Panc1 (cell line): ENCODE measurements around the gene CKAP2L. TPM values are rescaled to one million over a fixed set of nuclear protein-coding genes. Genes with fewer than 3 reads are reported as not detected.

Source experiments
- ATAC-seq: fragments of 200-7000 bp; cut with Tn5 transposase; 2 replicates; pipeline ENCODE4 v1.9.1; 2020; ENCODE audit warnings: mild to moderate bottlenecking, moderate library complexity
- BruUV-seq: library from RNA; stranded (reverse); fragments of 400-500 nt; replicated peaks from 2 replicates; lab custom pipeline; 2021; lab: Mats Ljungman, UMichigan
- CTCF ChIA-PET: fragments of 300-600 bp; sonication (Branson Sonifier 250); formaldehyde crosslinking; loops from one replicate; lab custom pipeline; 2022; ENCODE audit warnings: antibody characterized with exemption; lab: Charles Lee
- POLR2A ChIA-PET: fragments of 300-600 bp; sonication (Branson Sonifier 250); formaldehyde crosslinking; loops from one replicate; lab custom pipeline; 2022; ENCODE audit warnings: antibody characterized with exemption; lab: Charles Lee
- DNase-seq: peaks from one replicate; pipeline ENCODE4 v3.0.0-alpha.2; 2010; ENCODE audit warnings: low read depth, low spot score
- H3K27ac ChIP-seq: 2 replicates; pipeline ENCODE4 v1.5.1; 2011; ENCODE audit warnings: mild to moderate bottlenecking, low read length, inconsistent platforms
- H3K27me3 ChIP-seq: fragments of 200-500 bp; sonication (Bioruptor generic); 2 replicates; pipeline ENCODE4 v1.6.0; 2014; ENCODE audit warnings: low read length, inconsistent platforms; ENCODE audit not compliant: control insufficient read depth, insufficient read depth
- H3K36me3 ChIP-seq: fragments of 200-500 bp; sonication (Bioruptor generic); 2 replicates; pipeline ENCODE4 v1.5.1; 2014; ENCODE audit warnings: inconsistent platforms, mild to moderate bottlenecking, low read length, moderate library complexity; ENCODE audit not compliant: control insufficient read depth, insufficient read depth
- H3K4me1 ChIP-seq: 2 replicates; pipeline ENCODE4 v1.5.1; 2011; ENCODE audit warnings: inconsistent platforms, mild to moderate bottlenecking, low read length, moderate library complexity; ENCODE audit not compliant: control insufficient read depth, insufficient read depth
- H3K4me3 ChIP-seq, 2 experiments: 2 replicates each; pipeline ENCODE4 v1.5.1; 2011 to 2012; ENCODE audit warnings: low read depth in 2 of 2, low read length in 2 of 2, mild to moderate bottlenecking in 2 of 2, inconsistent platforms in 1 of 2, moderate library complexity in 1 of 2
- H3K9me3 ChIP-seq: fragments of 200-500 bp; sonication (Bioruptor generic); 2 replicates; pipeline ENCODE4 v1.5.1; 2014; ENCODE audit warnings: low read depth, mild to moderate bottlenecking, inconsistent platforms, low read length, moderate library complexity; ENCODE audit not compliant: control insufficient read depth, insufficient read depth
- POLR2AphosphoS5 ChIP-seq: IDR thresholded peaks from 2 replicates; pipeline ENCODE4 v1.6.1; 2012; ENCODE audit warnings: mild to moderate bottlenecking, low read depth, low read length, moderate library complexity
- SIN3A ChIP-seq: IDR thresholded peaks from 2 replicates; pipeline ENCODE4 v1.6.1; 2012; ENCODE audit warnings: low read depth, mild to moderate bottlenecking, low read length, moderate library complexity, borderline replicate concordance; ENCODE audit not compliant: insufficient read depth
- TCF7L2 ChIP-seq: IDR thresholded peaks from 2 replicates; pipeline ENCODE4 v1.6.1; 2011; ENCODE audit warnings: mild to moderate bottlenecking, low read depth, low read length, inconsistent platforms
- in situ Hi-C: cut with HindIII; loops from 2 replicates; pipeline ENCODE4 v1.10.0; 2016; ENCODE audit warnings: low sequenced_read_pairs, low pct_unique_long_range_greater_than_20kb
- intact Hi-C: fragments of 100-400 bp; cut with micrococcal nuclease; formaldehyde crosslinking; loops from one replicate; pipeline ENCODE4 v1.10.0; 2022; ENCODE audit not compliant: unreplicated experiment
- total RNA-seq: library from RNA; stranded (reverse); gene quantifications from one replicate; pipeline ENCODE4 v1.2.1, GENCODE V29; 2021; ENCODE audit not compliant: unreplicated experiment
- TF ChIP-seq, protein P1 (sequence below), 2 experiments: IDR thresholded peaks; 2 replicates each; pipeline ENCODE4 v1.6.1; 2011 to 2012; ENCODE audit warnings: low read depth in 2 of 2, control low read depth in 1 of 2, low read length in 1 of 2, mild to moderate bottlenecking in 1 of 2, moderate library complexity in 1 of 2; ENCODE audit not compliant: insufficient read depth in 1 of 2
- TF ChIP-seq, protein P2 (sequence below): fragments of 450-650 bp; IDR thresholded peaks from 2 replicates; pipeline ENCODE4 v1.5.1; 2017; ENCODE audit warnings: mild to moderate bottlenecking

CKAP2L gene
- total RNA-seq, 1 experiment from 2014 or later, result 27.0 TPM

DNA sequence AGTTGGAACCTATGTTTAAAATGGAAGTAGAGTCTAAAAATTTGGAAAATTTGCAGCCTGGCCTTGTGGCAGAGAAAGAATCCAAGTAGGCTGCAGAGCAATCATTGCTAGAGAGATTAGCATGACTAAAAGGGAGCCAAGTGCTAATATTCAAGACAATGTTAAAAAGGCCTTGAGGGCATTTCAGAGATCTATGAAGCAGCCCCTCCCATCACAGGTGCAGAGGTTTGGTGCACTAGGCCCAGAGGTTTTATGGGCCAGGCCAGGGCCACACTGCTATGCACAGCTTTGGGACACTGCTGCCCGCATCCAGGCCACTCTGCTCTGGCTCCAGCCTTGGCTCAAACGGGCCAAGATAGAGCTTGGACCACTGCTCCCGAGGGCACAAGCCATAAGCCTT lies 26.6 kb upstream of the CKAP2L start:
- in situ Hi-C loops, result no loop called here
- no TSS peak for BruUV-seq
- no peak for TF ChIP-seq SIN3A
- TF ChIP-seq, protein P1, sequence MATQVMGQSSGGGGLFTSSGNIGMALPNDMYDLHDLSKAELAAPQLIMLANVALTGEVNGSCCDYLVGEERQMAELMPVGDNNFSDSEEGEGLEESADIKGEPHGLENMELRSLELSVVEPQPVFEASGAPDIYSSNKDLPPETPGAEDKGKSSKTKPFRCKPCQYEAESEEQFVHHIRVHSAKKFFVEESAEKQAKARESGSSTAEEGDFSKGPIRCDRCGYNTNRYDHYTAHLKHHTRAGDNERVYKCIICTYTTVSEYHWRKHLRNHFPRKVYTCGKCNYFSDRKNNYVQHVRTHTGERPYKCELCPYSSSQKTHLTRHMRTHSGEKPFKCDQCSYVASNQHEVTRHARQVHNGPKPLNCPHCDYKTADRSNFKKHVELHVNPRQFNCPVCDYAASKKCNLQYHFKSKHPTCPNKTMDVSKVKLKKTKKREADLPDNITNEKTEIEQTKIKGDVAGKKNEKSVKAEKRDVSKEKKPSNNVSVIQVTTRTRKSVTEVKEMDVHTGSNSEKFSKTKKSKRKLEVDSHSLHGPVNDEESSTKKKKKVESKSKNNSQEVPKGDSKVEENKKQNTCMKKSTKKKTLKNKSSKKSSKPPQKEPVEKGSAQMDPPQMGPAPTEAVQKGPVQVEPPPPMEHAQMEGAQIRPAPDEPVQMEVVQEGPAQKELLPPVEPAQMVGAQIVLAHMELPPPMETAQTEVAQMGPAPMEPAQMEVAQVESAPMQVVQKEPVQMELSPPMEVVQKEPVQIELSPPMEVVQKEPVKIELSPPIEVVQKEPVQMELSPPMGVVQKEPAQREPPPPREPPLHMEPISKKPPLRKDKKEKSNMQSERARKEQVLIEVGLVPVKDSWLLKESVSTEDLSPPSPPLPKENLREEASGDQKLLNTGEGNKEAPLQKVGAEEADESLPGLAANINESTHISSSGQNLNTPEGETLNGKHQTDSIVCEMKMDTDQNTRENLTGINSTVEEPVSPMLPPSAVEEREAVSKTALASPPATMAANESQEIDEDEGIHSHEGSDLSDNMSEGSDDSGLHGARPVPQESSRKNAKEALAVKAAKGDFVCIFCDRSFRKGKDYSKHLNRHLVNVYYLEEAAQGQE (IDR thresholded peaks at IDR 0.05; ENCODE audit: insufficient read depth in 1 of 2, low read depth in 2 of 2, low read length in 1 of 2), result no peak
- TF ChIP-seq, protein P2, sequence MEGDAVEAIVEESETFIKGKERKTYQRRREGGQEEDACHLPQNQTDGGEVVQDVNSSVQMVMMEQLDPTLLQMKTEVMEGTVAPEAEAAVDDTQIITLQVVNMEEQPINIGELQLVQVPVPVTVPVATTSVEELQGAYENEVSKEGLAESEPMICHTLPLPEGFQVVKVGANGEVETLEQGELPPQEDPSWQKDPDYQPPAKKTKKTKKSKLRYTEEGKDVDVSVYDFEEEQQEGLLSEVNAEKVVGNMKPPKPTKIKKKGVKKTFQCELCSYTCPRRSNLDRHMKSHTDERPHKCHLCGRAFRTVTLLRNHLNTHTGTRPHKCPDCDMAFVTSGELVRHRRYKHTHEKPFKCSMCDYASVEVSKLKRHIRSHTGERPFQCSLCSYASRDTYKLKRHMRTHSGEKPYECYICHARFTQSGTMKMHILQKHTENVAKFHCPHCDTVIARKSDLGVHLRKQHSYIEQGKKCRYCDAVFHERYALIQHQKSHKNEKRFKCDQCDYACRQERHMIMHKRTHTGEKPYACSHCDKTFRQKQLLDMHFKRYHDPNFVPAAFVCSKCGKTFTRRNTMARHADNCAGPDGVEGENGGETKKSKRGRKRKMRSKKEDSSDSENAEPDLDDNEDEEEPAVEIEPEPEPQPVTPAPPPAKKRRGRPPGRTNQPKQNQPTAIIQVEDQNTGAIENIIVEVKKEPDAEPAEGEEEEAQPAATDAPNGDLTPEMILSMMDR, result no peak
- no peak for TF ChIP-seq POLR2AphosphoS5
- no peak for TF ChIP-seq TCF7L2
- H3K36me3 ChIP-seq, result no peaks in the 10 kb centered on the region
- no peaks in the 10 kb centered on the region for H3K27me3 ChIP-seq
- DNase-seq (no peak), ATAC-seq (no peak)
- intact Hi-C loops, result no loop called here
- no peak overlapping the region for H3K4me3 ChIP-seq
- POLR2A ChIA-PET, result no interaction called here
- CTCF ChIA-PET, result interaction anchor here (0.6 kb wide), 1 partner anchor 125 kb away, joined by 5 read pairs; no protein-coding TSS in a partner anchor
- H3K27ac ChIP-seq, result no peak overlapping the region
- H3K9me3 ChIP-seq, result no peaks in the 10 kb centered on the region
- H3K4me1 ChIP-seq, result no peaks in the 10 kb centered on the region

DNA sequence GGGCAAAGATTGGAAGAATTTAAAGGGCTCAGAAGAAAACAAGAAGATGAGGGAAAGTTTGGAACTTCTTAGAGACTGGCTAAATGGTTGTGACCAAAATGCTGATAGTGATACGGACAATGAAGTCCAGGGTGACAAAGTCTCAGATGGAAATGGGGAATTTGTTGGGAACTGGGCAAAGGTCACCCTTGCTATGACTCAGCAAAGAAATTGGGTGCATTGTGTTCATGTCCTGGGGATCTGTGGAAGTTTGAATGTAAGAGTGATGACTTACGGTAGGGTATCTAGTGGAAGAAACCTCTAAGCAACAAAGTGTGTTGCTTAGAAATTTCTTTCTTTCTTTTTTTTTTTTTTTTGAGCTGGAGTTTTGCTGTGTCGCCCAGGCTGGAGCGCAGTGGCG lies 25.9 kb upstream of the CKAP2L start:
- no peaks in the 10 kb centered on the region for H3K4me1 ChIP-seq
- H3K9me3 ChIP-seq, result no peaks in the 10 kb centered on the region
- DNase-seq, result no peak
- in situ Hi-C loops, result no loop called here
- CTCF ChIA-PET, result interaction anchor here (0.6 kb wide), 1 partner anchor 125 kb away, joined by 5 read pairs; no protein-coding TSS in a partner anchor
- H3K36me3 ChIP-seq, result no peaks in the 10 kb centered on the region
- ATAC-seq, result no peak
- no peak overlapping the region for H3K27ac ChIP-seq
- no peak overlapping the region for H3K4me3 ChIP-seq
- no peak for TF ChIP-seq POLR2AphosphoS5
- no peak for TF ChIP-seq SIN3A
- TF ChIP-seq, protein P2, result no peak
- TF ChIP-seq, protein P1 (IDR thresholded peaks at IDR 0.05; ENCODE audit: insufficient read depth in 1 of 2, low read depth in 2 of 2, low read length in 1 of 2), result no peak
- TF ChIP-seq TCF7L2, result no peak
- intact Hi-C loops, result no loop called here
- no peaks in the 10 kb centered on the region for H3K27me3 ChIP-seq
- POLR2A ChIA-PET, result no interaction called here
- BruUV-seq, result no TSS peak
